ENCODE data around the gene MAGEH1.

- TF ChIP-seq CTCF (IDR thresholded peaks at IDR 0.05): no peak
- TF ChIP-seq POLR2A (IDR thresholded peaks at IDR 0.05): no peak
Measured at GRCh38 chrX:55490974-55491373, 39.0 kb downstream of the MAGEH1 start.

Data from uterus (tissue), 2 donors.